ENCODE measurements around the gene ALOX5.
A peak's percentile ranks its signal among the peaks of the same experiment; 100 is the strongest.

Gene ALOX5

DNA sequence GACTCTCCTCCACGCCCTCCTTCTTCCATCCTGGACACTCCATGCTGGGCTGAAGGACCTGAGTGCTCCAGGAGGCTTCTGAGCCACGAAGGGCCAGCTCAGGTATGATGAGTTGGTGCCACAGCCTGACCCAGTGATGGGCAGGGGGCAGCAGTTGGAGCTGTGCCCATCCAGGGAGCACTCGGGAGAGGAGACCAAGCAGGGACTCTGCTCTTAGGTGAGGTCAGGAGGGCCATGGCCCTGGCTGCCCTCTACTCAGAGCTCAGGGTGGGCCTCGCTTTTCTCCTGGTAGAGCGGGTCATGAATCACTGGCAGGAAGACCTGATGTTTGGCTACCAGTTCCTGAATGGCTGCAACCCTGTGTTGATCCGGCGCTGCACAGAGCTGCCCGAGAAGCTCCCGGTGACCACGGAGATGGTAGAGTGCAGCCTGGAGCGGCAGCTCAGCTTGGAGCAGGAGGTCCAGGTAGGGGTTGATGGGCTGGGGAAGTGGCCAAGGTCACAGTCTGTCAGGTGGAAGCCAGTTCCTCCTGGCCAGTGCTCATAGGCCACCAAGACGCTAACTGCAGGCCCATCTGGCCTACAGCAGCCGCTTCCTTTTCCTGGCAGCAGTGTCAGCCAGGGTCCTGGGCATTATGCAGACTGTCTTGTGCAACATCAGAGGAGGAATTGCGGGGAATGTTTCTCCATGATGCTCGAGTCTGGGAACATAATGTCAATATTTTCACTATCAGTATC lies 50.8 kb downstream of the ALOX5 start:
- no peak for DNase-seq (ENCODE audit: low read depth)

DNA sequence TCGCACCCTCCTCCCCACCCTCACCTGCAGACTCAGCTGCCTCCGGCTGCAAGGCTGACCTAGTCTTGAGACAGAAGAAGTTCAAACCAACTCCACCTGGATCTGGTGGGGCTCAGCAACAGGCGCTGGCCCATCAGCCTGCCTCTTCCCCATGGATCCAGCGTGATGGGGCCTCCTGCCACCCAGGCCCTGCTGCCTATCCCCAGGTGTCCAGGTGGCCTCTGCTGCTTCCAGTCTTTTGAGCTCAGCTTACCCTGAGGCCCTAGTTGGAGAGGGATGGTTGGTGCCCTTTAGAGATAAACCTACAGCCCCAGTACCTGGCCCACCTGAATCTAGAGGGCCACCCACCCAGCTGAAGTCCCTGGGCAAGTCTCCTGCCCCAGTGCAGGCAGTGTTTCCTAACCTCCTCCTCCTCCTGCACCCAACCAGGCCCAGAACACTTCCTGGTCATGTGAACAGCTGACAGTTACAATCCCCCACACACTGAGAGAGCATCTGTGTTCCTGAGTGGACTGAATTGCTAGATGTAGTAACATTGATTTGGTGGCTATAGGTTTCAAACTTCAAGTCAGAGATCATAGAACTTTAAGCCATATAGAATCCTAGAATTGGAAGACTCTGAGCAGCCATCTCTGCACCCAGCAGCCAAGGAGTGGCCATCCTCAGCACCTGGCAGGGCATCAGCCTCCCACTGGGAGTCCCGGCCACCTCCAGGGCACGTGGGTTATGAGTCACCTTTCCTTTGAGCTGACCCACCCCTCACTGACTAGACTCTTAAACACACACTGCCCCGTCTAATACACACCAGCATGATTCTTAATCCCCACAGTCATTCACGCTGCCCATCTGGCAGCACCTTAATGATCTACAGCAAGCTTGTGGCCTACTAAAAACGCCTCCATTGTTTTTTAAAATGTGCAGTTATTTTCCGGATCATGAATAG lies 51.9 kb downstream of the ALOX5 start:
- peak; percentile 12 for DNase-seq (ENCODE audit: low read depth)

DNA sequence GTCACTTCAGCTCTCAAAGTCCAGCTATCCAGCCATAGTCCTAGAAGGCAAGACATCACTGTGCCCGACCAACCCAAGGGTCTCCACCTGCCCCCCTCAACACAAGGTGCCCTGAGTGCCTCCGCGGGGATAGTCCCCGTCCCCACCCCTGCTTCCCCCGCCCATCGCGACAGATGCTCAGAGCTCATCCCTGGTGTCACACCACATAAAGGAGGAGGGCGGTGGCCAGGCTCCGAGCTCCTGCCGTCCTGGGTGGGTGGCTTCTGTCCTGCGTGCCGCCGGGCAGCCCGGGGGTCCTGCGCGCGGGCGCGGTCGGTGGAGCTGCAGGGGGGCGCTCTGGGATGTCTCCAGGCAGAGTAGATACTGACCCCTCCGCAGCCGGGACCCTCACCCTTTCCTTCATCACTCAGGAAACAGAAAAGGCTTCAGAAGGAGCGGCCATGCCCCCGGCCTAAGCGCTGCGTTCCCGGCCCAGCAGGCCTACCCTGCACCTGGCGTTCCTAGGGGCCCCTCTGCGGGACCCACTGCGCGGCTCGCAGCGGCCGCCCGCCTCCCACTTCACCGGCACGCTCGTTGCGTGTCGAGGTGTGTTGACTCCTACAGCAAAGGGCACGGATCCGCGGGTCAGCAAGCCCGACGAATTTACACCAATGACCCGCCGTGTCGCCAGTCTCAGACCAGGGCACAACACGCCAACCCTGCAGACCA lies 53.4 kb downstream of the ALOX5 start:
- no peak for DNase-seq (ENCODE audit: low read depth)

DNA sequence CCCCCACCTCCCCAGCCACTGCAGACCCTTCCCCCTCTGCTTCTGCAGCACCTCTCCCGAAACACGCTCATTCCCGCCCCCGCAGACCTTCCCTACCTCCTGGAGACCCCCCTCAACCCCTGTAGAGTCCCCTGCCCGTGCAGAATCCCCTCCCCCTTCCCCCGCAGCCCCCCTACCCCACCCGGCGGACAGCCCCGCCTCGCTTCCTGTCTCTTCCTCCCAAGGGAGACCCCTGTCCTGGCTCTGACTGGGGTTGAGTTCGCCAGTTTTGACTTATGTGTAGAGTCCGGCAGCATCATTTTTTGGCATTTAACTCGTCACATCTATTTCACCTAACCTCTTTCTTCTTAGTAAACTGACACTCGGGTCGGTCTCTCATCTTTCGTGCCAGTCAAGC lies 54.0 kb downstream of the ALOX5 start:
- DNase-seq (ENCODE audit: low read depth), result no peak

DNA sequence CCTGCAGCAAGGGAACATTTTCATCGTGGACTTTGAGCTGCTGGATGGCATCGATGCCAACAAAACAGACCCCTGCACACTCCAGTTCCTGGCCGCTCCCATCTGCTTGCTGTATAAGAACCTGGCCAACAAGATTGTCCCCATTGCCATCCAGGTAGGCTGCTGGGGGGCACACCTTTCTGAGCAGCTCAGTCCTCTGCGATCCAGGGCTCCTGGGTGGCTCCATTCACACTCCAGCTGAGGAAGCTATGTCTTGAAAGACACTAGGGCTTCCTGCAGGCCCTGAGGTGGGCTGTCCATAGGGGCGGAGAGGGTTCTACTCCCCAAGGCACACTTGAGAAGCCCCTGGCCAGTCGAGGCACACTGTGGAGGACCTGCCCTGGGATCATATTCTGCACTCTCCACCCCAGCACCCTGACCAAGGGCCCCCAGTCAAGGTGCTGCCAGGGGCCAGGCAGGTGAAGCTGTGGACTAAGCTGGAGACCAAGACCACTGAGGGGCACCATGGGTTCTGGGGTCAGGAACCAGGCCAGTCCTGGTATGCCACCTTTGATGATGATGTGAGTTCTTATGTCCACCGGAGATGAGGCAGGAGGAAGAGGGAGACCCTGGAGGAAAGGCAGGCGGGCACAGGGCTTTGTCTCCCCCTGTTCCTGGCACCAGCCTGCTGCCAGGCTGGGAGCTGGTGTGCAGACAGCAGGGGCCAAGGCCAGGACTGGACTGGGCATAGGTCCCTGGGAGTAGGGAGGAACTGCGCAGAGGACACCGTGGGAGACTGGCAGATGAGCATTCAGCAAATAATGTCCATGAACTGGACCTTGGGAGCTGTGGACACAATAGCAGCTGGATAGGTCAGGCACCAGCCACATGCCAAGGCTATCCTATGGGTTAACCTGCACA lies 54.8 kb downstream of the ALOX5 start:
- DNase-seq (ENCODE audit: low read depth), result no peak

DNA sequence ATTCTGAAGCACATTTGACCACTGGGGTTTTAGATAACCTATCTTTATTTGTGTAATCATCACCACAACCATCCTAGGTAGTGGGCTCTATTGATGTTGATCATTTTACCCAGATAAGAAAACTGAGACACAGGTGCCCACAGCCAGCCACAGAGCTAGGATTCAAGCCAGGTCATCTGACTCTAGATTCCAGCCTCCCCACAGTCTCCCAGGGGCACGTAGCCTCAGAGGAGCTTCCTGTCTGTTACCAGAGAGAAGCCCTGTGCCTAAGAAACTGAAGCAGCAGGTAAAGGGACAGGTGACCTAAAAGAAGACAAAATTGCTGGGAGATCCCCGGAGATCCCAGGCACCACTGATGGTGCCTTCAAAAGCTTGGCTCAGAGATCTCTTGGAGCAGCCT lies 55.8 kb downstream of the ALOX5 start:
- DNase-seq (ENCODE audit: low read depth), result no peak

DNA sequence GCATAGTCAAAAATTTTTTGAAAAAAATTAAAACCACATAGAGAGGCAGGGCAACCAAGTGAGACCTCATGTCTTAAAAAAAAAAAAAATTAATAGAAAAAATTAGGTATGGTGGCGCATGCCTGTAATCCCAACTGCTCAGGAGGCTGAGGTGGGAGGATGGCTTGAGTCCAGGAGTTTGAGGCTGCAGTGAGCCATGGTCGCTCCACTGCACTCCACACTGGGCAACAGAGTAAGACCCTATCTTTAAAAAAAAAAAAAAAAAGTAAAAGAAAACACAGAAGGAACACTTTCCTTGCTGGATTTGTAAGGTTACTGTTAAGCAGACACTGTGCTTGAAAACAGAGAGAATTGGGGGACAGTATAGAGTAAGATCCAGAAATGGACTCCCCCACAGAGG lies 58.1 kb downstream of the ALOX5 start:
- DNase-seq (ENCODE audit: low read depth), result no peak

DNA sequence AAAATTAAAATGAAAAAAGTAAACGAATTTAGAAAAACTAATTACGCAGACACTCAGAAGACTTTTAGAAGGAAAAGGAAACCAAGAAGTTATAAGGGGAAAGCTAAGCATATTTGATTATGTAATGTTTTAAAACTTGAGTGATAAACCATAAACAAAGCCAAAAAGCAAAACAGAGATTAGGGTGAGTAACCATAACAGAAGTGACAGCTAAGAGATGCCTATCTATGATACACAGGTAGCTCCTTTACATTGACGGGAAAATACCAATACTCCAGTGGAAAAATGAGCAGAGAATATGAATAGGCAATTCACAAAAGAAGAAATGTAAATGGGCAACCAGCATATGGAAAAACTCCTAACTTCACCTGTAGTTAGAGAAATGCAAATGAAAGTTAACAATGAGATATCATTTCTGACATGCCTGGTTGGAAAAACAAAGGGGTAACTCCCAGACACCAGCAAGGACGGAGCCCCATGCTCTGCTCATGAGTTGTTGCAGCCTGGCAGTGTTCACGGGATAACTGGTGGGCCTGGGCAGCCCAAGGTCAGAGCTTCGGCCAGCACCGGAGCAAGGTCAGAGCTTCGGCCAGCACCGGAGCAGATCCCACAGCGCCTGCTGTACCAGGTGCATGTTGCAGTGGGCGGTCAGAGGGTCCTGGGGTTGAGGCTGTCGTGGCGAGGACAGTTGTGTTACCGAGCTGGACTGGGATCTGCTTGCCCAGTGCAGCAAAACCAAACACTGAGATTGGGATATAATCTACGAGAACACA lies 58.9 kb downstream of the ALOX5 start:
- DNase-seq (ENCODE audit: low read depth), result no peak

DNA sequence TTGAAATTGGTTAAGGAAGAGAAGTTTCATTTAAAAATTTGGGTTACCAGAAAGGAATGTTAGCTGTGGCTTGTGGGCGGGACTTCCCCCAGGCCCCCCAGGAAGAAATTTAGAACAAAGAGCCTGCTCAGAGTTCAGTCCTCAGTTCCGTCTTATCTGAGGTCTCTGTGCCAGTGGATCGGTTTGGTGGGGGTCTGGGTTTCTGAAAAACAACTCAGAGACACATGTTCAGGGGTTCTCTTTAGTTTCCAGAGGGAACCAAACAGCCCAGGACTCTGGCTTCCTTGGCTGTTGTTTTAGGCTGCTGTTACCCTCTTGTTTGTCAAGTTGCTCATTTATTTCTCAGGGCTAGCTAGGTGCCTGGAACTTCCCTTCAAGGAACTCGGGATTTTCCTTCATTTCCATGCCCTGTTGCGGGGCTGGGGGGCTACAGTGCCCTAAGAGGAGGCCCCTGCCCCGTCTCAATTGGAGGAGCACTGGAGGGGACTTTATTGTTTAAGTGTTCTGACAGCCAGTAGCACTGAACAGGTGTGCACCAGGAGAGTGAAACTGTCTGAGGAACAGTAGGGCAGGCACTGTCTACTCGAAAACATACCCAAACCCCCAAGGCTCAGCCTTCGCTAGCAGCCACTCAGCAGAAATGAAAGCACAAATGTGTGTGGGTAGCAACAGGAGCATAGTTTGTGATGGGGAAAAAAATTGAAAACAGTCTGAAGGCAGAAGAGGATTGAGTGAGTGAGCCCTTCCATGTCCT lies 59.9 kb downstream of the ALOX5 start:
- no peak for DNase-seq (ENCODE audit: low read depth)

DNA sequence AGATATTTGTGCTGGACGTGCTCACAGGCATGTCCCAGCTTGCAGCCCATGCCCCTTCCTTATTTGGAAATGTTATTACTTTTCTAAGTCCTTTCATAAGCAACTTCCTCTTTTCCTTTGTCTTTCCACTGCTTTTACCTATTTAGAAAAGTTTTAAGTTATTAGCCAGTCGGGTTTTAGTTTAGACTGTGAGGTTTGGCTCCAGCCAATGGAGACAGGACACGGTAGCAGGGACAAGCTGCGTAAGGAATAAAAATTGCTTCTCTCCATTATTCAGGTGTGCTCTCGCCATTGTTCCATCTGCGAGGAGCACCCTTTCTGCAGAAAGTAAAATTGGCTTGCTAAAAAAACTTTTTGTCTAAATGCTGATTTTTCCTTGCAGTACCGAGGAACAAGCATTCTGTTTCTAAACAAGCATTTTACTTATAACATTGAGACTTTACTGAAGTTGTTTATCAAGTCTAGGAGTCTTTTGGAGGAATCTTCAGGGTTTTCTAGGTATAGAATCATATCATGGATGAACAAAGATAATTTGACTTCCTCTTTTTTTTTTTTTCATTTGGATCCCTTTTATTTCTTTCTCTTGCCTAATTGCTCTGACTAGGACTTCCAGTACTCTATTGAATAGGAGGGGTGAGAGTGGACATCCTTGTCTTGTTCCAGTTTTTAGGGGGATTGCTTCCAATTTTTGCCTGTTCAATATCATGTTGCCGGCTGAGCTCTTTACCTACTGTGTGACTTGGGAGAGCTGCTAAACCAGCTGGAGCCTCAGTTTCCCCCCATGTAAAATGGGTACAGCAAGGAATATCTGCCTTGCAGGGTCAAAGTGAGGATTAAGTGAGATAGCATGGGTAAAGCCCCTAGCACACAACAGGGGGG lies 63.8 kb downstream of the ALOX5 start:
- no peak for DNase-seq (ENCODE audit: low read depth)

DNA sequence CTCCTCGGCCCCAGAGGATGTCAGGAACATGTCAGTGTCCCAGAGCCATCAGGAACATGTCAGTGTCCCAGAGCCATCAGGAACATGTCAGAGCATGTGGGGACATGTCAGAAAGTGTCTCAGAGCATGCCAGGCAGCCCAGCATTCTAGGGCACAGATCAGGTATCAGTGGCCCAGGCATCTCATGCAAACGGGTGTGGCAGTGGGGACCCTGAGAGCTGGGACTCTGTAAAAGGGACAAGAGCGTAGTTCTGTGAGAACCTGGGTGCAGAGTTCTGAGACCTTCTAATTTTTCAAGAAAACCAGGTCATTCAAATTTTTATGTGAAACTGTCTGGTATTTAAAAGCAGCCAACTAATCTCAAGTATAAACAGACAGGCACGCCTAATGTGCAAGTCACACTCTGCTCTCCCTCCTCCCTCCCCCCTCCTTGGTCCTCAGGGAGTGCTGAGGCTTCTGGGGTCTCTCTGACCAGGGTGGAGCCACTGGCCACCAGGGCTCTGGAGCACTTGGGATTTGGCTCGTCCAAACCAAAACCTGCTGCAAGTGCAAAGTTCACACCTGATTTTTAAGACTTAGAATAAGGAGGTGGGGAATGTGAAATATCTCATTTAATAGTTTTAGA lies 64.6 kb downstream of the ALOX5 start:
- peak; percentile 14 for DNase-seq (ENCODE audit: low read depth)

DNA sequence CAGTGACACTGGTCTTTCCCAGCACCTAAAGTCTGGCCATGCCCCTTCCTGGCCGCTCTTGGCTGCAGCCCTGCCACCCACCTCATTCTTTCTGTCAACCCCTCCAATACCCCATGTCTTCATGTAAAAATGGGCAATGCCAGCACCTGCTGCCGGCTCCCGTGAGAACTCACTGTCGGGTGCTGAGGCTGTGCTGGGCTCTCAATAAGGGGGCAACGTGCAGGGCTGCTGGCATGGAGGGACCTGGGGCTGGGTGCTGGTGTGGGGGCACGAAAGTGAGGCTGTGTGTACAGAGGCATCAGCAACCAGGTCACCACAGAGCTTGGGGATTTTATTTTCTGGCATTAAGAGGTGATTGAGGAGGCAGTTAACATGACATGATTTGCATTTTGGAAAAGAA lies 65.3 kb downstream of the ALOX5 start:
- no peak for DNase-seq (ENCODE audit: low read depth)

DNA sequence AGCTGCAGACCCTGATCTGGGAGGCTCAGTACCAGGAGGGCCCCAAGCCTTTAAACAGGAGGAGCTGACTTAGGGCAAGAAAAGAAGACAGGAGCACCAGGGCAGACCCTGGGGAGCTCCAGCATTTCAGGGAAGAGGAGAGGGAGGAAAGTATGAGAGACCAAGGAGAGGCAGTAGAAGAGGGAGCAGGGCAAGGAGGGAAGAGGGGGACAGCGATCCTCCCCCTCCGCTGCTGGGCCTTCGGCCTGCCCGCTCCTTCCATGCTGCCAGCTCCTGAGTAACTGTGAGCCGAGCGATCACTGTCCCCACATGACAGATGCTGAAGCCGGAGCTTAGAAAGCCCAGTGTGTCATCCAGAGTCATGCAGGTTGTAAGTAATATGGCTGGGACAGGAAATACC lies 65.9 kb downstream of the ALOX5 start:
- no peak for DNase-seq (ENCODE audit: low read depth)

DNA sequence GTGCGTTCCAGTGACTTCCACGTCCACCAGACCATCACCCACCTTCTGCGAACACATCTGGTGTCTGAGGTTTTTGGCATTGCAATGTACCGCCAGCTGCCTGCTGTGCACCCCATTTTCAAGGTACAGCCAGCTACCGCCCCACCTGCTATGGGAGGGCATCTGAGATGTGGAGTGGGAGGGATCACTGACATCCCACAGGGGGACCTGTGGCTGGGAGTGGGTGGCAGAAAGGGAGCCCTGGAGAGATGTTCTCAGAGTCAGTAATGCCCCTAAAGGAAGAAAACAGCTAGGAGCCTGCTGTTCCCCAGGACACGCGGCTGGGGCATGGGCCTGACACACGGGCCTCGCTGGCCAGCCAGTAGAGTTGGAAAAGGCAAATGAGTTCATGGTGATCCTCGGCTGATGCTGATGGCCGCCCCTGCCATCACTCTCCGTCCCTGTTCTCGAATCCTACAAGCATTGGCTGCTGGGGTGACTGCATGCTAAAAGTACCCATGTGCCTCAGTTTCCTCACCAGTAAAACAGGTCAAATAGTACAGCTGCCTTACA lies 66.6 kb downstream of the ALOX5 start:
- DNase-seq (ENCODE audit: low read depth), result no peak

DNA sequence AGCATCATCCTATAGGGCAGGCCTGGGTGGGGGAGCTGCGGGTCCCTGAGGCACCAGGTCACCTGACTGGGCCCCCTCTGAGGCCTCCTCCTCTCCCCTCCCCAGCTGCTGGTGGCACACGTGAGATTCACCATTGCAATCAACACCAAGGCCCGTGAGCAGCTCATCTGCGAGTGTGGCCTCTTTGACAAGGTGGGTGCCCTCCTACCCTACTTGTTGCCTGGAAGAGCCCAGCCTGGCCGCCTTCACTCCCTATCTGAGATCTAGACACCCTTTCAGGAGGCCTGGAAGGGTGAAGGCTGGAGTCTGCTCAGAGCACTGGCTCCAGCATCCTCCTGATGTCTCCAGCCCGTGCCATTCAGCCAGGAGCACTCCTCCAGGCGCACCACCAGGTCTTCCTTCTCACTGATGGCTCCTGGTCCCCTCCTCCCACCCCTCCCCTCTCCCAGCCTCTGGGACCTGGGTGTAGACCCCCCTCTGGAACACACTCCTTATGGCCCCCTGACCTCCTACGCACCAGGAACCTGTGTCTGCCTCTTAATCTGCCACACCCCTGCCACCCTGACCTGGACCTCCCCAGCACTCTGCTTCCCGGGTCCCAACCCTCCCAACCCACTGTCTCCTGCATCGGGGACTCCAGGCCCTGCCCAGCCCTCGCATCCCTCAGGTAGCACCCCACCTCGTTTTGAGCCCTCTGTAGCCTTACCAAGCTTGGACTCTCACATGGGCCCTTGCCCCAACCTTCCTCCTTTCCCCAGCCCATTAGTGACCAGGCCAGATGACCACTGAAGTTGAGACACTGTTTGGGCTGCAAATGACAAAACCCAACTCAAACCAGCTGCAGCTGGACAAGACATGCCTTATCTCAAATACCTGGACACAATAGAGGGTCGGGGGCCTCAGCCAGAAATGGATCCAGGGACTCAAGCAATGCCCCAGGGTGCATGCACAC lies 67.5 kb downstream of the ALOX5 start:
- no peak for DNase-seq (ENCODE audit: low read depth)

DNA sequence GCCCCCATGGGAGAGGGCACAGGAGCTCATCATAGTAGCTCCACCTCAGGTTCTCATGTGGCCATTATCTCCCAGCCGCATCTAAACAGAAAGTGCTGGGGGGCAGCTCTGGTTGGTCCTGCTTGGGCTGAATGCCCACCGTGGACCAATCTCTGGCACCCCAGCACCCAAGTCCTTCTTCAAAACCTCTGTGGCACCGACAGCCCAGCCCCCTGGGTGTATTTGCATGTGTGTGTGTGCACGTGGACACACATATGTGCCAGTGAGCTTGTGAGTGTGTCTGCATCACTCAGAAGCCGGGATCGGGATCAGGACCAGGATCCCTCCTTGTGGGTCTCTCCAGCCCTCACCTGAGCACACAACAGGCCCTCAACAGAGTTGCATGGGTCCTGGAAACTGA lies 68.2 kb downstream of the ALOX5 start:
- DNase-seq (ENCODE audit: low read depth), result no peak

DNA sequence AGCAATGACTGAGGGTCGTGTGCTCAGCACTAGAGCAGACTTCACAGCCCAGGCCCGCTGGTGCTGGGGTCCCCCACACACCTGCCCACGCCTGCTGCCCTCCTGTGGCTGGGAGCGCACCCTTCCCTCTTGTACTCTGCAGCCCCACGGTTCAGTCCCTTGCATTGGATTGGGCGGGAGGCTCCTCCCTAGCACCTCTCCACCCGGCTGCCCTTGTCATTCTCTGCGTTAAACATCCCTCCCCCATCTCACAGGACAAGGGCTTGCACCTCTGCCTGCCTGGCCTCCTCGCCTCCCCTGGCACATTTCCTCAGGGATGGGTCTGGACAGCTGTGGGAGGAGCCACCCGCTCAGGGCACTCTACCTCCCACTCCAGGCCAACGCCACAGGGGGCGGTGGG lies 68.6 kb downstream of the ALOX5 start:
- DNase-seq (ENCODE audit: low read depth), result no peak
